GM12891 (cell line): Measurements from ENCODE around the gene TMEM259.

Experiments used
- PAX5 ChIP-seq: IDR thresholded peaks from 2 replicates; pipeline ENCODE4 v1.6.1; 2011; ENCODE audit warnings: low read length, moderate library complexity, mild to moderate bottlenecking; ENCODE audit not compliant: insufficient read depth, severe bottlenecking
- POLR2A ChIP-seq: IDR thresholded peaks from 2 replicates; pipeline ENCODE4 v1.6.1; 2011; ENCODE audit warnings: low read depth, low read length, control low read depth
- POLR2AphosphoS5 ChIP-seq: IDR thresholded peaks from 2 replicates; pipeline ENCODE4 v1.6.1; 2011; ENCODE audit warnings: low read depth, low read length, control low read depth
- TAF1 ChIP-seq: IDR thresholded peaks from 2 replicates; pipeline ENCODE4 v1.6.1; 2011; ENCODE audit warnings: low read depth, low read length, control low read depth

DNA sequence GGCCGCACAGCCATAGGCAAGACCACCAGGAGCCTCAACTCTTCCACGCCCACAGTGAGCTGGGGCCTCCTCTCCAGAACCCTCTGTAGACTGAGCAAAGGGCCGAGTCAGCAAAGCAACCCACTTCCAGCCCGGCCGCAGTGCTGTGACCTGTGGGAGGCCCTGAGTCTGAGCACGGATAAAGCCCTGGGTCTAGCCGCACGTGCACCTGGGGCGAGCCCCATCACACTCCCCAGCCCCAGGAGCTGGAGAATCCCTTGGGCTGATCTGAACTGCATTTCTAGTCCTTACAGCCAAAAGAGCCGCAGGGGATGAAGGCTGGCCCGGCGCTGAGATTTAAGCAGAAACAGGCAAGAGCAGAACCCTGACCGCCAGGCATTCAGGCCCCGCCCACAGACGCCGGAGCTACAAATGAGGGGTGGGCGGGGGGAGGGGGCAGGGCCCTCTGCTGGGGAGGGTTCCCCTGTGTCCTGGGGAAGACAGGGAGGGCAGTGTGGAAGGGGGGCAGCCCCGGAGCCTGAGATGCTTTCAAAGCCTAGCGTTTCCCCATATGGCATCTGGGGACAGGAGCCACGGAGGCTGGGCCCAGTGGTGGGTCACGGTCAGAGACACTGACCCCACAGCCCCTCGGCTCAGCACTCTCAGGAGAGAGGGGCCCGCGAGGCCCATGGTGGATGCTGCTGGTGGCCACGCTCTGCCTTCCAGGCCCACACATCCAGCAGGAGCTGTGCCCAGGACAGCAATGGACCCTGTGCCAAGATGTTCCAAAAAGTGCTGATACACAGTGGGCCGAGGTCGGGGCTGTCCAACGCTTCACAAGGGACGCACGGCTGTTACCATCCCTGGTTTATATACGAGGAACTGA lies 4.9 kb downstream of the TMEM259 start:
- TF ChIP-seq POLR2A (no peak), TAF1 (no peak), POLR2AphosphoS5 (no peak), PAX5 (no peak)
